ENCODE measurements around the gene SLC7A1.

DNA sequence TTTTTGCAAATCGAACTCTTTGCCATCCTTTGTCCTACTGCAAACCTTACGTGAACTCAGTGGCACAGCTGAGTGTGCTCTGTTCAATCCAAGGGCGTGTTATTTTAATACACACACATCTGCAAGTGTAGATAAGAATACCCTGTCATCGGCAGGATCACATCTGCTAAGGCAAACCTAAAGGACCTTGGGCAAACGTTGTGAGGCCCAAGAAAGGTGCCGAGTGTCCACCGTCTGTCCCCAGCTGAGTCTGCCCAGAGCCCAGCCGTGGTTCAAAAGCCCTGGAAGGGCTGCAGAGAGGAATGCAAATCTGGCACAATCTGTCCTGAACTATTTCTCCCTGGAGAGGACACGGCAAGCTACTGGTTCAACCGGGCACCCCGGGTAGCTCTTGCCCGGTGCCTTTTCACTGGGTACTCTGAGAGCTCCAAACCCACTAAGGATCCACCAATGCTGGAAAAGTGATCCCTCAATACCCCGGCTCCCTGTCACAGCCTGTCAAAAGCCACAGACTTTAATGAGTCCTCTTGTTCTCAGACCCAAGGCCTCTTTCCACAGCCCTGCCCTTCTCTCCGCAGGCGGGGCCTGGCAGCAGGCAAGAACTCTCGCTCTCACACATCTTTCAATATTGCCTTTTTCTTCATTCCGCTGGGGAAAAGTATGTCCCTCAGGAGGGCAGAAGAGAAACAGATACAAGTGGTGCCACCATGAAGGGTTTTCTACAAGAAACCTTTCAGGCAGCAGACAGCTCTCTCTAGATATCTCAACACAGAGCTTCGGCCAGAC lies 17.0 kb downstream of the SLC7A1 start:
- TF ChIP-seq, protein P1, sequence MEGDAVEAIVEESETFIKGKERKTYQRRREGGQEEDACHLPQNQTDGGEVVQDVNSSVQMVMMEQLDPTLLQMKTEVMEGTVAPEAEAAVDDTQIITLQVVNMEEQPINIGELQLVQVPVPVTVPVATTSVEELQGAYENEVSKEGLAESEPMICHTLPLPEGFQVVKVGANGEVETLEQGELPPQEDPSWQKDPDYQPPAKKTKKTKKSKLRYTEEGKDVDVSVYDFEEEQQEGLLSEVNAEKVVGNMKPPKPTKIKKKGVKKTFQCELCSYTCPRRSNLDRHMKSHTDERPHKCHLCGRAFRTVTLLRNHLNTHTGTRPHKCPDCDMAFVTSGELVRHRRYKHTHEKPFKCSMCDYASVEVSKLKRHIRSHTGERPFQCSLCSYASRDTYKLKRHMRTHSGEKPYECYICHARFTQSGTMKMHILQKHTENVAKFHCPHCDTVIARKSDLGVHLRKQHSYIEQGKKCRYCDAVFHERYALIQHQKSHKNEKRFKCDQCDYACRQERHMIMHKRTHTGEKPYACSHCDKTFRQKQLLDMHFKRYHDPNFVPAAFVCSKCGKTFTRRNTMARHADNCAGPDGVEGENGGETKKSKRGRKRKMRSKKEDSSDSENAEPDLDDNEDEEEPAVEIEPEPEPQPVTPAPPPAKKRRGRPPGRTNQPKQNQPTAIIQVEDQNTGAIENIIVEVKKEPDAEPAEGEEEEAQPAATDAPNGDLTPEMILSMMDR (conservative IDR thresholded peaks at IDR 0.05) = no peak
- TF ChIP-seq ZFX (IDR thresholded peaks at IDR 0.05) = no peak

All from C4-2B (cell line).